HepG2 (cell line): Measurements from ENCODE around the gene CUL4A. TPM values are rescaled to one million over a fixed set of nuclear protein-coding genes. Genes with fewer than 3 reads are reported as not detected.

Experiments
- ATAC-seq: fragments of 200-7000 bp; cut with Tn5 transposase; 3 replicates; pipeline ENCODE4 v1.9.1; 2020; ENCODE audit warnings: mild to moderate bottlenecking, moderate library complexity
- BruUV-seq: library from RNA; stranded (reverse); fragments of 400-500 nt; replicated peaks from 2 replicates; lab custom pipeline; 2021; lab: Mats Ljungman, UMichigan
- CTCF ChIA-PET: fragments of 300-600 bp; formaldehyde crosslinking; extraction: SDS; loops from one replicate; lab custom pipeline; 2021; ENCODE audit warnings: low total read pairs, inconsistent platforms, low intra/inter-chr PET ratio; lab: Yijun Ruan, JAX
- POLR2A ChIA-PET: fragments of 350-600 bp; sonication (Branson Sonifier 250); formaldehyde crosslinking; loops from one replicate; lab custom pipeline; 2020; ENCODE audit warnings: antibody characterized with exemption, inconsistent platforms; lab: Yijun Ruan, JAX
- DNase-seq: peaks from one replicate; pipeline ENCODE4 v3.0.0-alpha.2; 2015; ENCODE audit warnings: low spot score
- FAIRE-seq: peaks from 3 replicates; lab custom pipeline; 2011; peaks lifted over from hg19 to GRCh38; lab: Jason Lieb, UNC
- H2AFZ ChIP-seq: one replicate; pipeline ENCODE4 v1.6.1; 2011; ENCODE audit warnings: low read length, inconsistent platforms
- H3K27ac ChIP-seq: fragments of 300-600 bp; 3 replicates; pipeline ENCODE4 v1.8.0; 2011; ENCODE audit warnings: mixed run types, mild to moderate bottlenecking, mixed read lengths, low read length, inconsistent platforms; ENCODE audit not compliant: insufficient read depth; ENCODE audit errors: extremely low read length
- H3K27me3 ChIP-seq, 2 experiments: fragments of 200-600 bp in 1 of 2; 2 replicates in 1 of 2; 3 replicates in 1 of 2; pipeline versions ENCODE4 v1.6.0 to v1.8.0; 2011; ENCODE audit warnings: low read length in 2 of 2, mild to moderate bottlenecking in 2 of 2, moderate library complexity in 2 of 2, inconsistent platforms in 1 of 2; ENCODE audit not compliant: insufficient read depth in 2 of 2, control insufficient read depth in 1 of 2
- H3K36me3 ChIP-seq, 2 experiments: fragments of 200-600 bp in 1 of 2; replicated peaks in 1 of 2; 2 replicates in 1 of 2; 3 replicates in 1 of 2; pipeline versions ENCODE4 v1.5.1 to v1.8.0; 2011; ENCODE audit warnings: low read length in 2 of 2, inconsistent platforms in 1 of 2; ENCODE audit not compliant: insufficient read depth in 2 of 2, control insufficient read depth in 1 of 2
- H3K4me1 ChIP-seq: 2 replicates; pipeline ENCODE4 v1.5.1; 2012; ENCODE audit warnings: low read length, inconsistent platforms; ENCODE audit not compliant: insufficient read depth
- H3K4me2 ChIP-seq: 2 replicates; pipeline ENCODE4 v1.6.0; 2011; ENCODE audit warnings: low read depth, low read length, inconsistent platforms
- H3K4me3 ChIP-seq, 3 experiments: fragments of 200-600 bp in 1 of 3; sonication (generic), shearing (Covaris generic) in 1 of 3; replicated peaks in 1 of 3; 2 replicates each; pipeline ENCODE4 v1.5.1; 2011 to 2016; ENCODE audit warnings: low read length in 3 of 3, inconsistent platforms in 2 of 3, low read depth in 2 of 3, mild to moderate bottlenecking in 2 of 3, control low read depth in 1 of 3, mixed read lengths in 1 of 3; ENCODE audit not compliant: insufficient read depth in 1 of 3
- H3K79me2 ChIP-seq: one replicate; pipeline ENCODE4 v1.6.1; 2011; ENCODE audit warnings: low read length, inconsistent platforms; ENCODE audit not compliant: insufficient read depth
- H3K9ac ChIP-seq: 2 replicates; pipeline ENCODE4 v1.6.0; 2011; ENCODE audit warnings: mild to moderate bottlenecking, low read depth, low read length, inconsistent platforms; ENCODE audit not compliant: insufficient read depth
- H3K9me3 ChIP-seq: 2 replicates; pipeline ENCODE4 v1.5.1; 2012; ENCODE audit warnings: mild to moderate bottlenecking, low read length
- H4K20me1 ChIP-seq: 2 replicates; pipeline ENCODE4 v1.6.0; 2011; ENCODE audit warnings: inconsistent platforms, mild to moderate bottlenecking, low read length, moderate library complexity; ENCODE audit not compliant: insufficient read depth
- ATF5 ChIP-seq: sonication (generic); formaldehyde crosslinking; IDR thresholded peaks from 2 replicates; pipeline ENCODE4 v1.4.0; 2020; ENCODE audit warnings: mild to moderate bottlenecking, low read depth, missing genetic modification reagents
- ESRRA ChIP-seq: sonication (generic); formaldehyde crosslinking; IDR thresholded peaks from 2 replicates; pipeline ENCODE4 v1.5.1; 2020; ENCODE audit warnings: mild to moderate bottlenecking, low read depth, missing genetic modification reagents
- FUBP1 ChIP-seq: sonication (generic); formaldehyde crosslinking; IDR thresholded peaks from 2 replicates; pipeline ENCODE4 v1.5.1; 2020; ENCODE audit warnings: missing genetic modification reagents, mild to moderate bottlenecking, borderline replicate concordance
- HNF4G ChIP-seq, 2 experiments: sonication (generic) in 1 of 2; formaldehyde crosslinking in 1 of 2; IDR thresholded peaks; 2 replicates each; pipeline versions ENCODE4 v1.4.0 to v1.6.1; 2011 to 2020; ENCODE audit warnings: borderline replicate concordance in 2 of 2, low read depth in 2 of 2, mild to moderate bottlenecking in 2 of 2, low read length in 1 of 2, missing genetic modification reagents in 1 of 2, moderate library complexity in 1 of 2
- NFATC3 ChIP-seq: sonication (generic); formaldehyde crosslinking; IDR thresholded peaks from 2 replicates; pipeline ENCODE4 v1.5.1; 2020; ENCODE audit warnings: mild to moderate bottlenecking, missing genetic modification reagents
- TBX3 ChIP-seq: fragments of 450-650 bp; IDR thresholded peaks from 2 replicates; pipeline ENCODE4 v1.6.1; 2017; ENCODE audit warnings: antibody characterized with exemption, mild to moderate bottlenecking, inconsistent platforms, borderline replicate concordance
- ZNF101 ChIP-seq: sonication (generic); formaldehyde crosslinking; IDR thresholded peaks from 2 replicates; pipeline ENCODE4 v1.4.0; 2020; ENCODE audit warnings: mild to moderate bottlenecking, low read depth, missing genetic modification reagents, borderline replicate concordance
- ZNF580 ChIP-seq: IDR thresholded peaks from 2 replicates; pipeline ENCODE4 v1.6.1; 2016; ENCODE audit warnings: low read depth, borderline replicate concordance
- ZNF619 ChIP-seq: sonication (generic); formaldehyde crosslinking; IDR thresholded peaks from 2 replicates; pipeline ENCODE4 v1.4.0; 2020; ENCODE audit warnings: mild to moderate bottlenecking, missing genetic modification reagents
- ZNF672 ChIP-seq: sonication (generic); formaldehyde crosslinking; IDR thresholded peaks from 2 replicates; pipeline ENCODE4 v1.8.1; 2022; ENCODE audit warnings: missing genetic modification reagents
- ZNF800 ChIP-seq: sonication (generic); formaldehyde crosslinking; IDR thresholded peaks from 2 replicates; pipeline ENCODE4 v1.4.0; 2020; ENCODE audit warnings: missing genetic modification reagents
- WGBS: methylation state at CpG from one replicate; pipeline ENCODE4 v1.1.6; 2017; ENCODE audit warnings: low lambda C conversion rate; 5-methylcytosine and 5-hydroxymethylcytosine counted together
- in situ Hi-C: cut with HindIII; loops from 2 replicates; pipeline ENCODE4 v1.10.0; 2017; ENCODE audit warnings: low pct_unique_long_range_greater_than_20kb; ENCODE audit not compliant: extremely low pct_ligation_motif_present
- intact Hi-C: fragments of 100-400 bp; cut with micrococcal nuclease; formaldehyde crosslinking; loops from one replicate; pipeline ENCODE4 v1.10.0; 2022; ENCODE audit not compliant: unreplicated experiment
- polyA plus RNA-seq, 8 experiments: library from polyadenylated mRNA; depleted of rRNA in 3 of 8; stranded (reverse) in 7 of 8; unstranded in 1 of 8; fragments of >200 nt; fragmentation: Illumina TruSeq in 4 of 8; extraction: Trizol in 4 of 8; gene quantifications; 2 replicates each; pipeline versions ENCODE4 v1.2.1 to v1.2.3, GENCODE V29; 2011 to 2016; ENCODE audit warnings: low read depth in 4 of 8, missing spikeins in 1 of 8, mixed read lengths in 1 of 8; ENCODE audit not compliant: insufficient read depth in 1 of 8
- total RNA-seq, 5 experiments: library from RNA; depleted of rRNA; stranded (reverse); fragments of >200 nt; fragmentation: Illumina TruSeq; extraction: Trizol; gene quantifications; 2 replicates each; pipeline ENCODE4 v1.2.3, GENCODE V29; 2016; ENCODE audit warnings: low read depth in 1 of 5

The CUL4A gene
- total and polyA plus RNA-seq, 2 of the 13 experiments (the other 11 are each of a cell fraction or from before 2014, with no cell fraction given): 51.2 to 75.3 TPM

GRCh38 chr13:113166266-113166665 lies 43.1 kb upstream of the CUL4A start (continued):
- TF ChIP-seq TBX3 (no peak), FUBP1 (CRISPR knock-in tag) (no peak), ZNF800 (CRISPR knock-in tag) (no peak), ESRRA (CRISPR knock-in tag) (no peak)

GRCh38 chr13:113166681-113167080 lies 42.7 kb upstream of the CUL4A start:
- WGBS: 97% methylated on average over 5 of the region's 5 CpGs
- in situ Hi-C loops (no loop called here), intact Hi-C loops (no loop called here)
- H3K9me3 ChIP-seq: no peaks in the 10 kb centered on the region
- TF ChIP-seq ATF5 (CRISPR knock-in tag) (no peak), ZNF101 (no peak), ZNF619 (CRISPR knock-in tag) (no peak), ZNF580 (CRISPR knock-in tag) (no peak), NFATC3 (CRISPR knock-in tag) (no peak), HNF4G (IDR thresholded peaks at IDR 0.05; ENCODE audit: borderline replicate concordance, low read depth, low read length) (no peak), HNF4G (CRISPR knock-in tag; IDR thresholded peaks at IDR 0.05; ENCODE audit: borderline replicate concordance, low read depth) (no peak), ZNF672 (CRISPR knock-in tag) (no peak)
- peaks cover 0 to 5% of the 10 kb centered on the region in 2 experiments; a peak in 3 of 5 replicates for H3K36me3 ChIP-seq
- no TSS peak for BruUV-seq
- H4K20me1 ChIP-seq: no peaks in the 10 kb centered on the region
- ATAC-seq (no peak), DNase-seq (no peak), FAIRE-seq (no peak)
- no peaks in the 10 kb centered on the region for H3K27me3 ChIP-seq
- peaks cover 31% of the 10 kb centered on the region for H3K4me1 ChIP-seq
- POLR2A ChIA-PET: no interaction called here
- no peak overlapping the region for H3K27ac ChIP-seq
- CTCF ChIA-PET: no interaction called here
- no peak overlapping the region for H2AFZ ChIP-seq
- H3K79me2 ChIP-seq: no peaks in the 10 kb centered on the region
- H3K4me2 ChIP-seq: no peak overlapping the region
- no peak overlapping the region for H3K9ac ChIP-seq
- no peak overlapping the region for H3K4me3 ChIP-seq
